Body of pancreas (tissue), 4 donors: ENCODE data around the gene DNASE1L3.

Source experiments
- CTCF ChIP-seq, 7 experiments: fragments of 450-650 bp in 4 of 7; fragments of 200-600 bp in 3 of 7; sonication (generic) in 3 of 7; IDR thresholded peaks; one replicate each; pipeline ENCODE4 v1.5.1; 2016 to 2019; ENCODE audit warnings: antibody characterized with exemption in 7 of 7
- POLR2A ChIP-seq, 3 donors: fragments of 450-650 bp; IDR thresholded peaks; one replicate each; pipeline ENCODE4 v1.6.1; 2016; ENCODE audit warnings: antibody characterized with exemption in 3 of 3, mild to moderate bottlenecking in 2 of 3

DNA sequence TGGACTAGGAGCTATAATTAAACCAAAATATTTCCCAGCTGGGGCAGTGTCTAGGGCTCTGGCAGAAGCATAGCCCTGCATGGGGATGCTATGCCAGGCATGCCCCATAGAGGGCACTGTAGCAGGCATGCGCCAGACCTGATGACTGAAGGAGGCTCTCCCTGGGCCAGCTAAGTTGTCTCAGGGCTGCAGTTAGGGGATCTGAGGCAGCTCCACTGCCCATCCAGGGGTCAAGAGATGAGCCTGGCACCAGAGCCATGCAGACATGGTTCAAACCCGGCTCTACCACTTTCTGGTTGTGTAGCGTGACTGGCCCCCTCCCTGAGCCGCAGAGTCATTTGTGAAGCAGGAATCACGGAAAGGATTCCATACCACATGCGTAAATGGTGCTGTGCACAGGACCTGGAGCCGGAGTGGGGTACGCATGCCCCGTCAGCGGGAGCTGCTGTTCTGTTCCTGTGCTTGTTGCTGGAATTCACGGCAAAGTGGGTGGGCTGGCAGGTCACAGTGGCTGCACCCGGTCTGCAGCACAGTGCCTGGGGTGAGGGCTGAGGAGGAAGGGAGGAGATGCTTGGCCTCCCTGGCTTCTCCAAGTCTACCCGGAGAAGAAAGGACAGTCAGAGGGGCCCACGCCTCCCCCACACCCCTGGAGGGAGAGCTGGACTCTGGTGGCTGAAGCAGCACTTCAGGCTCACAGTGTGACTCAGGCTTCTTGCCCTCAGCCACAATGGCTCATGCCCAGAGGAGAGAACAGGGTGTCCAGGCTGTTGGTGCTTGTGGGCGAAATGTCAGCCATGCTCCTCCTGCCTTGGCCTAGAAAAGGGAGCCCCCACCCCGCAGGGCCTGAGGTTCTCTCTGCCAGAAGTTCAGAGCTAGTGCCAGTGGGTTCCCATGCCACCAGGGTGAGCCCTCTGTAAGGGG, 43.1 kb downstream of the DNASE1L3 start:
- peak; percentile 69 to 91 (median 79) for TF ChIP-seq CTCF (IDR thresholded peaks at IDR 0.05)
- no peak for TF ChIP-seq POLR2A (IDR thresholded peaks at IDR 0.05)
